Activated effector memory CD4-positive, alpha-beta T cell treated with Interleukin-2 at 50 U/mL for 16 hours (primary cell): ENCODE measurements around the gene NLRC3.
A peak's percentile ranks its signal among the peaks of the same experiment; 100 is the strongest.
"Not testable (repeated sequence)": the region's sequence is repeated elsewhere in the genome, so short reads cannot be mapped to it uniquely, and the experiment has no call there.

Source experiments
- DNase-seq: peaks from one replicate; pipeline ENCODE4 v3.0.0-alpha.2; 2020

NLRC3 gene

DNA sequence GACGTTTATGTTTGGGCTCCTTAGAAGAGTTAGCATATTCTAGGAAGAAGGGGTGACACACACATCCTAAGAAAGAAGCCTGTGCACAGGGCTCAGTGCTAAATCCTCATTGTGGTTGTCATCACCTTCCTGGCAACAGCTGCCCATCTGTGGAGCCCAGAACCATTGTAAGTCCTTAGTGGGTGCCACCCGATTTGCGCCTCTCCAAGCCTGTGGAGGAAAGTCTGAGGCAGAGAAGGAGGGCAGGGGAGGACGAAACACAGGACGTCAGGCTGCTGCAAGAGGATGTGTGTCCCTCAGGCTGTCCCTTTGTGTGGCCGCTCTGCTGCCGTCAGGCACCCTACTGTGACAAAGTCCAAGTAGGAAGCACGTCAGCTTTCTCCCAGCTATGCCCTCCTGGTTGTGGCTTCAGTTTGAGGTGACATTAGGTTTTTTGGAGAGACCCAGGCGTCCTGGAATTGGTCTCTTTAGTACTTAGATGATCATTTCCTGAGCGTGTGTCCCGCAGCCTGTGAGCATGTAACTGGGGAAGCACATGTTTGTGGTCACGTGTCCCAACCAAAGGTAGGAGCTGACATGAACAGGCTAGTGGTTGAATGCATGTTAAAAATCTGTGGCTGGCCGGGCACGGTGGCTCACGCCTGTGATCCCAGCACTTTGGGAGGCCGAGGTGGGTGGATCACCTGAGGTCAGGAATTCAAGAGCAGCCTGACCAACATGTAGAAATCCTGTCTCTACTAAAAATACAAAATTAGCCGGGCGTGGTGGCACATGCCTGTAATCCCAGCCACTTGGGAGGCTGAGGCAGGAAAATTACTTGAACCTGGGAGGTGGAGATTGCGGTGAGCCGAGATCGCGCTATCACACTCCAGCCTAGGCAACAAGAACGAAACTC, 65.7 kb downstream of the NLRC3 start:
- no peak for DNase-seq

DNA sequence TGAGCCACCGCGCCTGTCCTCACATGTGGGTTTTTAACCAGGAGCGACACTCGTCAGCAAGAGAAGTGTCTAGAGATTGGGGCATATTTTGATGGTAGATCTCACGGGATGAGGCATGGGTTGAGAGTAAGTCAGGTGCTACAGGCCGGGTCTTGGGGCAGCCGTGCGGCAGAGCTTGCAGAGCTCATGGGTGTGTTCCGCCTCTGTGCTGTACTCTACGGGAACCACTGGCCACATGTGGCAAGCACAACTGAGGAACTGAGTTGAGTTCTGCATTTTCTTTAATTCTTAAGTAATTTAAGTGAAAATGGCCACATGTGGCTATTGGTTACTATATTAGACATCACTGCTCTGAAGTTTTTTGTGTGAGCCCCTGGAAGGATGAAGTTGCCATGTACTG, 66.8 kb downstream of the NLRC3 start:
- no peak for DNase-seq

DNA sequence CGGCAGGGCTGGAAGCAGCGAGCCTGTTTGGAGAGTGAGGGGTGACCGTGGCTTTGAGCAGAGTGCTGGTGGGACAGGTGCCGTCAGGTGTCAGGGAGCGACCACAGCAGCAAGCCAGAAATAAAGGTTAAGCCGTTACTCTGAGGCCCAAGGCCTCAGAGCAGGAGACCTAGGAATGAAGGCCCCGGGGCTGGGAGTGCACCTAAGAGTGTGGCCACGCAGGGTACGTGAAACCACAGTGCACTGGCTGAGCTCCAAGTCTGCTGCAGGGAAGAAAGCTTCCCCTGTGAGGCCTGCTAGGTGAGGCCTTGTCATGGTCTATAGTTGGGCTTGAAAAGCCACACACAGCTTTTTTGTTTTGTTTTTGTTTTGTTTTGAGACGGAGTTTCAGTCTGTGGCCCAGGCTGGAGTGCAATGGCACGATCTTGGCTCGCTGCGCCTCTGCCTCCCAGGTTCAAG, 67.7 kb downstream of the NLRC3 start:
- peak; percentile 78 for DNase-seq

GRCh38 chr16:3508736-3509135, 68.5 kb downstream of the NLRC3 start:
- no peak for DNase-seq

- peak; percentile 58 for DNase-seq
These were observed 73.7 kb downstream of the NLRC3 start for GRCh38 chr16:3503523-3503922.

DNA sequence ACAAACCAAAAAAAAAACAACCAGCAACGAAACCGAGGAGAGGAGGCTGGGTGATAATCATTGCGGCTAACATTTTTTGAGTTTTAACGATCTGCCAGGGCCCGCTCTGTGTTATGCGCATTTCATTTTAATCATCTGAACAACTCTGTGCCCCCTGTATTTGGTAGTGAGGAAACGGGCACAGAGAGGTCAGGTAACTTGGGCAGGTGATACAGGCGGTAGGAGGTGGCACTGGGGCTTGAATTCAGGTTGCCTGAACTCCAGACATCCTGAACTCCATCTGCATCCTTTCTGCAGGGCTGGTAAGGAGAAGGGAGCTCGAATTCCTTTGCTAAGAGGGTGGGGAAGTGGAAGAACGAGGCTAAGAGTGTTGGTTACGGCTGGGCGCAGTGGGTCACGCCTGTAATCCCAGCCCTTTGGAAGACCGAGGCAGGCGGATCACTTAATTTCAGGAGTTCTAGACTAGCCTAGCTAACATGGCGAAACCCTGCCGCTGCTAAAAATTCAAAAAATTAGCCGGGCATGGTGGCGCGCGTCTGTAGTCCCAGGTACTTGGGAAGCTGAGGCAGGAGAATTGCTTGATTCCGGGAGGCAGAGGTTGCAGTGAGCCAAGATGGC, 75.3 kb downstream of the NLRC3 start:
- no peak for DNase-seq

- DNase-seq = not testable (repeated sequence)
These were observed 75.8 kb downstream of the NLRC3 start for GRCh38 chr16:3501412-3501761.

GRCh38 chr16:3498988-3499387, 78.2 kb downstream of the NLRC3 start:
- DNase-seq = no peak

DNA sequence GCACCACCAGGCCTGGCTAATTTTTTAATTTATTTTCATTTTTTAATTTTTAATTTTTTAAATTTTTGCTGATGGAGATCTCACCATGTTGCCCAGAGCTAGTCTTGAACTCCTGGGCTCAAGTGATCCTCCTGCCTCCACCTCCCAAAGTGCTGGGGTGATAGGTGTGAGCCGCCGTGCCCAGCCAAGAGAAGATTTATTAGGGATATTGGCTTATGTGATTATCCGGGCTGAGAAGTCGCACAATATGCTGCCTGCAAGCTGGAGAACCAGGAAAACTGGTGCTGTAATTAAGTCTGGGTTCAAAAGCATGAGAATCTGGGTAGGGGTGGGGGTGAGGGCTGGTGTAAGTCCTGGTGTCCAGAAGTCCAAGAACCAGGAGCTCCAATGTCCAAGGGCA, 79.4 kb downstream of the NLRC3 start:
- DNase-seq = no peak

GRCh38 chr16:3496386-3496785, 80.8 kb downstream of the NLRC3 start:
- no peak for DNase-seq

DNA sequence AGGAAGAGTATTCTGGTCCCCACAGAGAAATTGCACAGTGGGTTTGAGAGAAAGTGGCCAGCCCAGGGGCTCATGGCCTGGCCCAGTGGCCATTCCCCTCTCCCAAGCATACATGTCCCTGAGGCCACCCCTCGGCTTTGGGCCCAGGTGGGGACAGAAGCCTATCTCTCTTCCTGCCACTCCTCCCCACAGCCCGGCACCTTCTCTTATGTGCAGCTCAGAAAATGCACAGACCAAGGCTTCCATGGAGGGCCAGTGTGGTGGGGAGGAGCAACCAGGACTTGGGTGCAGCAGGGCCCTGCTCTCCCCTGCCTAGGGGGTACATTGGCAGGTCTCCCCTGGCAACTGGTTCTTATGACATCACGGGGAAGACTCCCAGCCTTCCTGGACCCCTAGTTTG, 82.0 kb downstream of the NLRC3 start, which contains the start of gene C16orf90:
TSS of gene C16orf90 (minus strand) at position 314 of the 400 bp plus-strand sequence. CDS start at position 246, 68 bp downstream.
- no peak for DNase-seq

- no peak for DNase-seq
These were observed 82.7 kb downstream of the NLRC3 start for GRCh38 chr16:3494386-3494973.

DNA sequence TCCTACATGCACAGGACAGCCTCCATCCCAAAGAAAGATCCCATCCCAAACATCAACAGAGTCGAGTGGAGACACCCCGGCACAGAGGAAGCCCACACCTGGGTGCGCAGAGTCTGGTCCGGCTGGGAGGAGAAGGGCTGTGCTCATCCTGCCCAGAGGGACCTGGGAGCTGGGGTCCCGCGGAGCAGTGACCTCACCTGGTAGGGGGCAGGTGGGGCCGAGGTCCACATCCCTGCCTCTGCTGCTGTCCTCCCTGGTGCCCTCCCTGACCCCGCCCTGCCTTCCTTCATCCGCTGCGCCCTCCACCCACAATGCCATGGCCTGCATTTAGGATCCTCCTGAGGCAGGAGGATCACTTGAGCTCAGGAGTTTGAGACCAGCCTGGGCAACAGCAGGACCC, 84.8 kb downstream of the NLRC3 start:
- DNase-seq = no peak

DNA sequence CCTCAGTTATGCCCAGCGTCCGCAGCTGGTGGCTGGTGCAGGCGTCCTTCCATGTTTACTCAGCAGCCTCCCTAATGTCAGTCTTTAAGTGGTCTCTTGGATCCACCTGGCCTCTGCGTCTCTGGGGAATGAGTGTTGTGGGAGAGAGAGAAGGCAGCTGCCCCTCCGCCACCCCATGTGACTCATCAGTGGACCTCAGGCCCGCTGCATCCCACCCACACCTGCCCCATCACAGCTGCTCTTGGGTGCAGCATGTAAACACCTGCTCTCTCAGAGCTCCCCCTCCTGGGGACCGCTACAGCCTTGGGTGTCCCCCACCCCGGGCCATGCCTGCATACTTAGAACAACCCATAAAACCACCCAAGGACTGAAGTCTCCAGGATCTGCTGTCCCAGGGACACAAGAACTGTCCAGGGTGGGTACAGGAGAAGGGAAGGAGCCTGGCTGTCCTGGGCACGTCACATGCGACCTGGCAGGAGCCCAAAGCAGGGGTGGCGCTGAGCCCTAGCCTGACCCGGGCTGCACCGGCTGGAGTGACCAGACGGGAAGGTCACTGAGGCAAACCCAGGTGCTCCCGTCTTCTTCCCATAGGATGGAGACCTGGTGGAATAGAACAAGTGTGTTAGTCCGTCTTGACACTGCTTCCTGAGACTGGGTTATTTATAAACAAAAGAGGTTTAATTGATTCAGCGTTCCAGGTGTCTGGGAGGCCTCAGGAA, 86.1 kb downstream of the NLRC3 start:
- DNase-seq = no peak
